HG03442 (cell line): Measurements from ENCODE around the gene NELL1.

Source experiments
- ATAC-seq: cut with Tn5 transposase; IDR thresholded peaks from one replicate; pipeline ENCODE4 v1.9.1; 2021; ENCODE audit warnings: mild to moderate bottlenecking, moderate library complexity; ENCODE audit not compliant: unreplicated experiment

Gene NELL1

DNA sequence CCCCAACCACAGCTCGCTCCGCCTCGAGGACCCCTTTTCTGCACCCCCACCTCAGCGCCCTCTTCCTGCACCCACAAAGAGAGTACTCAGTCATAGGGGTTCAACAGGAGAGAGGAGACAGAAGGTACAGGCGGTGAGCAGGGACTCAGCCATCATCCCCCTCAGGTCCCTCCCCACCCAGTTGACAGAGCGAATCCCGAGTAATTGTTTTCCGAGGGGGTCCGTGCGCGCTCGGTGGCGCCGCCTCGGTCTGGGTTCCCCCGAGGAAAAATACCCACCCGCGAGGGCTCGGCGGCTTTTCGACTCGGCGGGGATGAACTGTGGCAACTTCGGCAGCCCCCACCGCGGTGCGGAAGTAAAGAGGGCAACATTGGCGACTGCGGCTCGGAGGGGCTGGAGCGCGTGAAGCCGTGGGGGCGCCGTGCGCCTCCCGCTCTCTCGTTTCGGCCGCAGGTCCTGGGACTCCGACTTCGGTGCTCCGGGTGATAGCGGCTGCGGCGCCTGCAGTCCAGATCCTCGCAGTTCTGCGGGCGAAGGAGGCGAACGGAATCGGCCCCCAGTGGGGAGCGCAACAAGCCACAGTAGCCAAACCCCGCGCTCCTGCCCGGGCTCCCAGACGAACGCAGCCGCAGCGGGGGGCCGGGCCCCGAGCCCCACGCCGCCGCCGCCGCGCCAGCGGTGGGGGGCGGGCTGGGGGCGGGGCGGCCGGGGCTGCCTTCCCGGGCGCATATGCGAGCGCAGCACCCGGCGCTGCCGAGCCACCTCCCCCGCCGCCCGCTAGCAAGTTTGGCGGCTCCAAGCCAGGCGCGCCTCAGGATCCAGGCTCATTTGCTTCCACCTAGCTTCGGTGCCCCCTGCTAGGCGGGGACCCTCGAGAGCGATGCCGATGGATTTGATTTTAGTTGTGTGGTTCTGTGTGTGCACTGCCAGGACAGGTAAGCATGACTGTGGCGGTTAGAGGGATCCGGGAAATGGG lies at the start of gene NELL1:
NELL1 (plus strand) TSS at position 743 of the 976 bp plus-strand sequence.
- ATAC-seq = no peak

GRCh38 chr11:20620988-20621387 lies 48.4 kb upstream of the NELL1 start:
- no peak for ATAC-seq

DNA sequence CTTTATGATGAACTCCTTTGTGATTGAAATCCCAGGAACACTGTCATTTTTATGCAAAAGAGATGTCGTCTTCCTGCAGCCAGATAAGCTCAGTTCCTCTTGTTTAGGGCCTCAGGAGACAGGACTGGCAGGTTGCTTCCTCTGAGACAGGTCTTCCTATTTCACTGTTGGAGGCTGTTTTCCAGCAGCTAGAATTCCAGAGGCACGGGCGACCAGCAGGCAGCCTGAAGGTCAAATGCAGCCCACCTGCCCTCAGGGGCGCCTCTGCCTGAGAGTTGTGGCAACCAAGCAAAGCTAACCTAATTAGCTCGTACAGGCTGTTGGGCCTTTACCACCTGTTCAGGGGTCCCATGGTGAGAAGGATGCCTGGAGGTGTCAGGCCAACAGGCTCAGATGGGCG lies 47.7 kb upstream of the NELL1 start:
- ATAC-seq = no peak

DNA sequence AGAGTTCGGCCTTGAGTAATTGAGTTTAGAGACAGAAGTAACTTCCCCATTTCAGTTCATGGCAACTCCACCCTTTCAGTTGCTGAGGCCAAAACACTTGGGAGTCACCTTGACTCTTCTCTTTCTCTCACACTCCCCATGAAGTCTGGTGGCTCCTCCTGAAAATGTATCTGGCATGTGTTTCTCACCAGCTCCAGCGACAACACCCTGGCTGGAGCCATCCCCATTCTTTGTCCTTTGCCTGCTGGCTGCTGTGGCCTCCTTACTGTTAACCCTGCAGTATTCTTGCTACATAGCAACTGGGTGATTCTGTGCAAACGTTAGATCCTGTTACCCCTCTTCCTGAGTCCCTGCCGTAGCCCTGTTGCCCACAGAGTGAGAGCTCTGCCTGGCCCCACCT lies 46.1 kb upstream of the NELL1 start:
- no peak for ATAC-seq

DNA sequence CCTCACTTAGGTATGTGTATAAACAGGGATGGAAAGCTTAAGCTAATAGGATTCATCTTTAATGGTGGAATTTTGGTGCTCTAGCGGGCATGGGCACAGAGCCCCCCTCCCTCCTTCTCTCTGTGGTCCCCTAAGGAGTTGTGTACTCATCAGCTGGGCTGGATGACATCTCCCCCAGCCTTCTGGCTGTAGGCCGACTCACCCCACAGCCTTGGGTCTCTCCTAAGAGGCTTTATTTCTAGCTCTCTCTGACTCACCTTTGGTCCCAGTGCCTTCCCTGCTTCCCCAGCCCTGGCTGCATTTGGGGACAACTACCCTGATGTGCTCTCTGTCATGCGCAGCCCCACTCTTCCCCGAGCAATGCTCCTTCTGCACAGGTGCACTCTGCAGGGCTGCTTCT lies 43.1 kb upstream of the NELL1 start:
- no peak for ATAC-seq

GRCh38 chr11:20627026-20627425 lies 42.4 kb upstream of the NELL1 start:
- ATAC-seq = no peak

DNA sequence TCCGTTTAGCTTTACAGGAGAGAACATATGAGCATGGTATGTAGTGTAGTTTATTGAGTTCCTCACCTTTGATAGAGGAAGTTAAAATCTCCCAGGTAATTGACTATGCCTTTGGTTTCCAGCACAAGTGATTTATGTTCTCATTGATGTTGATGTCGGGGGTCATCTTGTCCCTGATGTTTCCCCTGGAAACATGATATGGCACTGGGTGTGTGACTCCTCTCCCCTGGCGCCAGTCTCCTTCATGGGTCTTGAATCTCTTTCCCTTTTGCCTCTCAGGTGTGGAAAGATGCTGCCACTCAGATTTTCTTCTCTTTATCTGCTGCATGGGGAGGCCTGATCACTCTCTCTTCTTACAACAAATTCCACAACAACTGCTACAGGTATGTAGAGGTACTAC lies 41.7 kb upstream of the NELL1 start:
- no peak for ATAC-seq

DNA sequence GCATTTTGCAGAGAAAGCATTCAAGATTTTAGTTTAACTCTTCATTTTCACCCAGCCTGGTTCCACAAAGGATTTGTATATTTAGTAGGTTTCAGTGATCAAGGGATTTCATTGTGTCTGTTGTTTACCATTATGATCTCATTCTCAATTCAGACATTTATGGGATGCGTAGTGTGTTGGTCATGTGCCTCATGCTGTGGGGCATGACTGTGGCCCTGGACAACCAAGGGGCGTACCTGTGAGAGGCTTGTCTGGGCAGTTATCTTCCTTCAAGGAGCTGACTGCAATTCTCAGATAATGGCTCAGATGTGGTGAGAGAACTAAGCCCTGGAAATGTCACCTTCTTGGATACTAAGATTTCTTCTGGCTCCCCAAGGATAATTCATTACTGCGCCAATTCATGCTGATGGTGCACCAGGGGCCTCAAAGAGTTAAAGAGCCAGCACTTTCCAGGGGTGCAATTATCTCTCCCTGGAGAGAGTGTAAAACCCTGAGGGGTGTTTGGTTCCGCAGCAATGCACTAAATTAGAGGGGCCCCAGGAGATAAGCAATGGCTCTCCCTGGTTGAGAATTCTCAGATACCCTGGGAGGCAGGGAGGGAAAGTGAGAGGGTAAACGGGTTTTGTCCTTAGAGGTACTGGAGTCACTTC lies 37.7 kb upstream of the NELL1 start:
- ATAC-seq = no peak

DNA sequence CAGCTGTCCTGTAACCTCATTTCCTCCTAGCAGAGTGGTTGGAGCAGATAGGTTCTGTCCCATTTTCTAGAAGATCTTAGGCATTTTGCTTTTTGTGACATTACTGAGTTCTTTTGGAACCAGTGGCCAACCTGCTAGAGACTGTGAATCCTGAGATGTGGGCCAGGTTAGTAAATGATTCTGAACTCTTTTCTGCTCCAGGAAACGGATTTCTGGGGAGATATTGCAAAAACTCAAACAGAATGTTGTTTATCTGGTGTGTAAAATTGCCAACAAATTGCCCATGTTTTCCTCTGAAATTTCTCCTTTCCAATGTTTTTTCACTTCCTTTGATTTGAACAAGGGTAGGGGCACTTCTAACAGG lies 37.2 kb upstream of the NELL1 start:
- ATAC-seq = no peak

DNA sequence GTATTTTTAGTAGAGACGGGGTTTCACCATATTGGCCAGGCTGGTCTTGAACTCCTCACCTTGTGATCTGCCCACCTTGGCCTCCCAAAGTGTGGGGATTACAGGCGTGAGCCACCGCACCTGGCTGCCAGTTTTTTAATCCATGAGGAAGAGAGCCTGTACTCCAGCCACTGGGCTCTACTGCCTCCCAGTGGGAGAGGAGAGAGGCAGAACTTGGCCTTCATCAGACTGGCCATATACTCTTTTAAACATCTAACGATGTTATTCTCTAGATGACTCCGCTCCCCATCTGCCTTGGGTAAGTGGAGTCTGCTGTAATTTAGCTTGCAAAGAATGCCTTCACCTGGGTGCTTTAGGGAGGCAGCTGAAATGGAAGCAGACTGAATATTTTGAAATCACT lies 35.3 kb upstream of the NELL1 start:
- no peak for ATAC-seq

DNA sequence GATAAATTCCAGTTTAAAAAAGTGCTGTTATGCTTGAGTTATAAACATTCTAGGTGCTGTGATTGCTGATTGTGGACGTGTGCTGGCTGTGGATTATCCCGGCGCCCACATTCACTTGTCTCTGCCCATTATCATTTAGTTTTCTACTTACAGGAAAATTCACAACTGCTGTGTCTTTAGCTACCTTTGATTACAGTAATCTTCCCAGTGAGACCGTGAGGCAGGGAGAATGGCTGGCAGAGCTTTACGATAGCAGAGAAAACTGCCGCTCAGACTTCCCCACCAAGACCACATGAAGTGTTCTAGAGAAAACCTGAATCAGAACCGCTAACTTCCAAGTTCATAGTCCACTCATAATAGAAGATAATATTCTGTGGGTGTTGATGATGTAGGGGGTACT lies 34.6 kb upstream of the NELL1 start:
- no peak for ATAC-seq

GRCh38 chr11:20638074-20638473 lies 31.3 kb upstream of the NELL1 start:
- ATAC-seq = no peak

- no peak for ATAC-seq
Measured at GRCh38 chr11:20639688-20640087, 29.7 kb upstream of the NELL1 start.

- no peak for ATAC-seq
Measured at GRCh38 chr11:20640401-20640800, 29.0 kb upstream of the NELL1 start.

DNA sequence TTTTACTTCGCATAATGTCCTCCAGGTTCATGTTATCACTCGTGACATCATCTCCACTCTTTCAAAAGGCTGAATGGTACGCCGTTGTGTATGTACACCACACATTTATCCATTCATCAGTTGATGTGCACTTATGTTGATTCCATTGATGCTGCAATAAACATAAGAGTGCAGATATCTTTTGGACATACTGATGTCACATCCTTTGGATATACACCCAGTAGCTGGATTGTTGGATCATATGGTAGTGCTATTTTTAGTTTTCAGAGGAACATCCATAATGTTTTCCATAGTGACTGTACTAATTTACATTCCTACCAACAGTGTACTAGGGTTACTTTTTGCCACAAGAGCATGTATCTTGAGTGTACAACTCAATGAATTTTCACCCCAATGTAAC lies 25.0 kb upstream of the NELL1 start:
- no peak for ATAC-seq

GRCh38 chr11:20647976-20648565 lies 21.3 kb upstream of the NELL1 start:
- peak; percentile 60 for ATAC-seq

GRCh38 chr11:20652150-20652806 lies 17.1 kb upstream of the NELL1 start:
- ATAC-seq = no peak

DNA sequence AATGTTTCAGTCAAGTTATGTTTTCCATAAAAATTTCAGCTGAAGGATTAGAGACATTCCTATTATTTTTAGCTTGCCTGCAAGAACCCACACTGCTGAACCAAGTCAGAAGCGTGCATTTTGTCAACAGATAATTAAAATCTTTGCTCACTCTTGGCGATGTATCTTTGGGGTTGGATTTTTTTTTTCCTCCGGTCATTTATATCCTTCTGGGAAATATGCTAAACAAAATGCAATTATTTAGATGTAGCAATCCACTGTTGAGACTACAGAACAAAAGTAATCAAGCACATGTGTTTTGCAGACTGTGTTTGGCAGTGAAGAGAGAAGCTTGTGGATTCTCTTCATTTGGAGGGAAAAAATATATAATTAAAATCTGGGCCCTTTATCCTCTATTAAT lies 15.3 kb upstream of the NELL1 start:
- no peak for ATAC-seq

DNA sequence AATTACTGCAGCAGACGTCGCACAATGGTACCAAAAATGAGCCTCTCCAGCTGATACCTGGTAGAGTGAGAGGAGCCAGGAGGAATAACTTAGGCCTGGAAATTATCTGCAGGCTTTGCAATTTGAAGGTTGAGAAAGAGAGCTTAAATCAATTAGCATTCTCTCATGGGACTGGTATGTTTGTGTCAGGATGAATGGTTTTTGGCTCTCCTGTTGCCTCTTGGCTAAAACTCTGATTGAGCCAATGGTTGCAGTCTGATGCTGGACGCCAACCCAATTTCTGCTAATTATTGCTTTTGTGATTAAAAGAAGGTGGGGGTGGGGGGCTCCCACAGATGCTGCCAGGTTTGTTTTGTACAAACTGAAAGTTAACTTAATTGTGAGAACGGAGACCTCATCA lies 12.5 kb upstream of the NELL1 start:
- no peak for ATAC-seq

DNA sequence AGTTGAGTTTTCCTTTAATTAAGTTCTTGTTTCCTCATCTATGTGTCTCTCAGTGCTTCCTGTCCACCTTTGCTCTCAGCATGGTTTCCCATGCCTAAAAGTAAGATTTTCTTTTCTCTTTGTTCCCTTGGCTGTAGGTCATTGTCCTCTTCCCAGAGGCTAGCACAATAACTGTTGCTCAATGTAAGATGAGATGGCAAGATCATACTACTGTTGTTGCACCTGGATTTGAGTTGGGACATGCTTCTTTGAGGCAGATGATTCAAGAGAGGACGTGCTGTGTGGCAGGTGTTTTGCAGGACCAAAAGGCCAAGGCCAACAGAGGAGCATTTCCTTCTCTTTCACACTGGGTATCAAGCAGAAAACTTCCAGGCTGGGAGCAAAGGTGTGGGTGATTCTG lies 11.3 kb upstream of the NELL1 start:
- no peak for ATAC-seq

DNA sequence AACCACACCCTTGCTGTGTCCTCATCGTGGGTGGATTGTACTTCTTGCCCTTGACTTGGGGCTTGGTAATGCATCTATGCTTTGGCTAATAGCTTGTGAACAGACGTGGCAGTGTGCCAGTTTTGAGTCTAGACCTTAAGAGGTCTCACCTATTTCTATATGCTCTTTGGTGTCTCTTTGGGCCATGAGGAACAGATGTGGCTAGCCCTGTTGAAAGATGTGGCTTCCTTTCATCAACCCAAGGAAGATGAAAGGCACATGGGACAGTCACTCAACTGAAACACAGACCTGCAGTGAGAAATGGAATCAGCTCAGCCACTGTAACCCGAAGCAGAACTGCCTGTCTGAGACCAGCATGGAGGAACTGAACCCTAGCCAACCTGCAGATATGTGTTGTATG lies 7.9 kb upstream of the NELL1 start:
- no peak for ATAC-seq
